HL-60 (cell line): ENCODE measurements around the gene PON3.

Experiments used
- GABPA ChIP-seq: IDR thresholded peaks from 2 replicates; pipeline ENCODE4 v1.6.1; 2012; ENCODE audit warnings: low read depth
- POLR2AphosphoS5 ChIP-seq: IDR thresholded peaks from 2 replicates; pipeline ENCODE4 v1.6.1; 2012; ENCODE audit warnings: low read depth
- TF ChIP-seq, protein P1 (sequence below): IDR thresholded peaks from one replicate; pipeline ENCODE4 v1.5.1; 2011; ENCODE audit warnings: low read length, control low read depth, inconsistent platforms; ENCODE audit not compliant: insufficient read depth
- TF ChIP-seq, protein P2 (sequence below): IDR thresholded peaks from 2 replicates; pipeline ENCODE4 v1.6.1; 2012; ENCODE audit warnings: low read depth; ENCODE audit not compliant: insufficient replicate concordance

DNA sequence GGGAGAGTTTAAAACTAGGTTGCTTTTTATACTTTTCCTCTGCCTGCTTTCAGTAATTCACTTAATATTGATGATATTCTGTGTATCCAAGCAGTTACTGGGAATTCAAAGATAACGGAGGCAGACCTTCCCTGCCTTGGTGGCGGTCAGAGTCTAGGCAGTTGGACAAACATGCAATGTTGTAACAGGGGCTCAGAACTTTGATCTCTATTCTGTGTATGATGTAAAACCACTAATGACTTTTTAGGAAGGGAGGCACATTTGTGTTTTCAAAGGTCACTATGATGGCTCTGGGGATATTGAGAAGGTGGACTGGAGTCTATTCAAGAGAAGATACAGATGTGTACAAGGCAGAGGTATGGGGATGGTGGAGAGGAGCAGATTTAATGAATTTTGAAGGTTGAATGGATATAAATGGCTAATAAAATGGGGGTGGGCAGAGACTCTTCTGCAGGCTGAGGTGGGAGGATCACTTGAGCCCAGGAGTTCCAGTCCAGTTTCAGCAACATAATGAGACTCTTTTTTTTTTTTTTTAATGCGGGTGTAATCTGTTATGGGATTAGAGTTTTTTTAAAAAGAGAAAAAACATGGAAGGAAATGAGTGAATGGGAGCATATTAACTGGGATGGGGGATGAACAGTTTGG lies 44.3 kb upstream of the PON3 start:
- TF ChIP-seq, protein P1, sequence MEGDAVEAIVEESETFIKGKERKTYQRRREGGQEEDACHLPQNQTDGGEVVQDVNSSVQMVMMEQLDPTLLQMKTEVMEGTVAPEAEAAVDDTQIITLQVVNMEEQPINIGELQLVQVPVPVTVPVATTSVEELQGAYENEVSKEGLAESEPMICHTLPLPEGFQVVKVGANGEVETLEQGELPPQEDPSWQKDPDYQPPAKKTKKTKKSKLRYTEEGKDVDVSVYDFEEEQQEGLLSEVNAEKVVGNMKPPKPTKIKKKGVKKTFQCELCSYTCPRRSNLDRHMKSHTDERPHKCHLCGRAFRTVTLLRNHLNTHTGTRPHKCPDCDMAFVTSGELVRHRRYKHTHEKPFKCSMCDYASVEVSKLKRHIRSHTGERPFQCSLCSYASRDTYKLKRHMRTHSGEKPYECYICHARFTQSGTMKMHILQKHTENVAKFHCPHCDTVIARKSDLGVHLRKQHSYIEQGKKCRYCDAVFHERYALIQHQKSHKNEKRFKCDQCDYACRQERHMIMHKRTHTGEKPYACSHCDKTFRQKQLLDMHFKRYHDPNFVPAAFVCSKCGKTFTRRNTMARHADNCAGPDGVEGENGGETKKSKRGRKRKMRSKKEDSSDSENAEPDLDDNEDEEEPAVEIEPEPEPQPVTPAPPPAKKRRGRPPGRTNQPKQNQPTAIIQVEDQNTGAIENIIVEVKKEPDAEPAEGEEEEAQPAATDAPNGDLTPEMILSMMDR: no peak
- TF ChIP-seq, protein P2, sequence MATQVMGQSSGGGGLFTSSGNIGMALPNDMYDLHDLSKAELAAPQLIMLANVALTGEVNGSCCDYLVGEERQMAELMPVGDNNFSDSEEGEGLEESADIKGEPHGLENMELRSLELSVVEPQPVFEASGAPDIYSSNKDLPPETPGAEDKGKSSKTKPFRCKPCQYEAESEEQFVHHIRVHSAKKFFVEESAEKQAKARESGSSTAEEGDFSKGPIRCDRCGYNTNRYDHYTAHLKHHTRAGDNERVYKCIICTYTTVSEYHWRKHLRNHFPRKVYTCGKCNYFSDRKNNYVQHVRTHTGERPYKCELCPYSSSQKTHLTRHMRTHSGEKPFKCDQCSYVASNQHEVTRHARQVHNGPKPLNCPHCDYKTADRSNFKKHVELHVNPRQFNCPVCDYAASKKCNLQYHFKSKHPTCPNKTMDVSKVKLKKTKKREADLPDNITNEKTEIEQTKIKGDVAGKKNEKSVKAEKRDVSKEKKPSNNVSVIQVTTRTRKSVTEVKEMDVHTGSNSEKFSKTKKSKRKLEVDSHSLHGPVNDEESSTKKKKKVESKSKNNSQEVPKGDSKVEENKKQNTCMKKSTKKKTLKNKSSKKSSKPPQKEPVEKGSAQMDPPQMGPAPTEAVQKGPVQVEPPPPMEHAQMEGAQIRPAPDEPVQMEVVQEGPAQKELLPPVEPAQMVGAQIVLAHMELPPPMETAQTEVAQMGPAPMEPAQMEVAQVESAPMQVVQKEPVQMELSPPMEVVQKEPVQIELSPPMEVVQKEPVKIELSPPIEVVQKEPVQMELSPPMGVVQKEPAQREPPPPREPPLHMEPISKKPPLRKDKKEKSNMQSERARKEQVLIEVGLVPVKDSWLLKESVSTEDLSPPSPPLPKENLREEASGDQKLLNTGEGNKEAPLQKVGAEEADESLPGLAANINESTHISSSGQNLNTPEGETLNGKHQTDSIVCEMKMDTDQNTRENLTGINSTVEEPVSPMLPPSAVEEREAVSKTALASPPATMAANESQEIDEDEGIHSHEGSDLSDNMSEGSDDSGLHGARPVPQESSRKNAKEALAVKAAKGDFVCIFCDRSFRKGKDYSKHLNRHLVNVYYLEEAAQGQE: no peak
- TF ChIP-seq POLR2AphosphoS5 (no peak), GABPA (no peak)
